ENCODE measurements around the gene ERP44. TPM values are rescaled to one million over a fixed set of nuclear protein-coding genes. Genes with fewer than 3 reads are reported as not detected.

ERP44 gene
- total RNA-seq, 1 experiment from 2014 or later = 10.1 TPM

- no peaks in the 10 kb centered on the region for H3K27me3 ChIP-seq (ENCODE audit: control insufficient read depth, insufficient read depth, low read length)
- in situ Hi-C loops (cut with HindIII; ENCODE audit: low pct_unique_long_range_greater_than_20kb, low sequenced_read_pairs) (no loop called here), intact Hi-C loops (cut with micrococcal nuclease; ENCODE audit: unreplicated experiment) (no loop called here)
- ATAC-seq (no peak), DNase-seq (ENCODE audit: low read depth, low spot score) (no peak)
- no peaks in the 10 kb centered on the region for H3K36me3 ChIP-seq (ENCODE audit: control insufficient read depth, insufficient read depth, low read length)
- ChIA-PET POLR2A (no interaction called here), CTCF (no interaction called here)
- no TSS peak for BruUV-seq (replicated peaks)
- H3K4me3 ChIP-seq (ENCODE audit: low read depth in 2 of 2, low read length in 2 of 2) = no peak overlapping the region
- no peaks in the 10 kb centered on the region for H3K9me3 ChIP-seq (ENCODE audit: control insufficient read depth, insufficient read depth, low read depth, low read length)
- H3K4me1 ChIP-seq (ENCODE audit: control insufficient read depth, insufficient read depth, low read length) = no peaks in the 10 kb centered on the region; the same call in 1 of the 2 replicates
- no peak overlapping the region for H3K27ac ChIP-seq (ENCODE audit: low read length)
- no peak for TF ChIP-seq TCF7L2 (IDR thresholded peaks at IDR 0.05; ENCODE audit: low read depth, low read length)
- no peak for TF ChIP-seq REST (IDR thresholded peaks at IDR 0.05; ENCODE audit: insufficient read depth in 1 of 2, low read depth in 2 of 2, low read length in 1 of 2)
- TF ChIP-seq CTCF (IDR thresholded peaks at IDR 0.05) = no peak
- no peak for TF ChIP-seq SIN3A (IDR thresholded peaks at IDR 0.05; ENCODE audit: borderline replicate concordance, insufficient read depth, low read depth, low read length)
- TF ChIP-seq POLR2AphosphoS5 (IDR thresholded peaks at IDR 0.05; ENCODE audit: low read depth, low read length) = no peak
Measured at GRCh38 chr9:99962680-99963261, 136.0 kb downstream of the ERP44 start.

- no peak overlapping the region for H3K27ac ChIP-seq (ENCODE audit: low read length)
- in situ Hi-C loops (cut with HindIII; ENCODE audit: low pct_unique_long_range_greater_than_20kb, low sequenced_read_pairs) = no loop called here
- POLR2A ChIA-PET = no interaction called here
- ATAC-seq (no peak), DNase-seq (ENCODE audit: low read depth, low spot score) (no peak)
- CTCF ChIA-PET = no interaction called here
- H3K36me3 ChIP-seq (ENCODE audit: control insufficient read depth, insufficient read depth, low read length) = no peaks in the 10 kb centered on the region
- no peaks in the 10 kb centered on the region for H3K9me3 ChIP-seq (ENCODE audit: control insufficient read depth, insufficient read depth, low read depth, low read length)
- no TSS peak for BruUV-seq (replicated peaks)
- intact Hi-C loops (cut with micrococcal nuclease; ENCODE audit: unreplicated experiment) = no loop called here
- no peak for TF ChIP-seq SIN3A (IDR thresholded peaks at IDR 0.05; ENCODE audit: borderline replicate concordance, insufficient read depth, low read depth, low read length)
- no peak for TF ChIP-seq REST (IDR thresholded peaks at IDR 0.05; ENCODE audit: insufficient read depth in 1 of 2, low read depth in 2 of 2, low read length in 1 of 2)
- no peak for TF ChIP-seq TCF7L2 (IDR thresholded peaks at IDR 0.05; ENCODE audit: low read depth, low read length)
- no peak for TF ChIP-seq CTCF (IDR thresholded peaks at IDR 0.05)
- TF ChIP-seq POLR2AphosphoS5 (IDR thresholded peaks at IDR 0.05; ENCODE audit: low read depth, low read length) = no peak
- H3K4me3 ChIP-seq (ENCODE audit: low read depth in 2 of 2, low read length in 2 of 2) = no peak overlapping the region
- no peaks in the 10 kb centered on the region for H3K4me1 ChIP-seq (ENCODE audit: control insufficient read depth, insufficient read depth, low read length)
- no peaks in the 10 kb centered on the region for H3K27me3 ChIP-seq (ENCODE audit: control insufficient read depth, insufficient read depth, low read length)
Measured at GRCh38 chr9:99955606-99956005, 143.2 kb downstream of the ERP44 start.

All from Panc1 (cell line).